NCI-H524 treated with DMSO at 0.1 percent for 48 hours (cell line): ENCODE data around the gene MRPS30.
"Not testable (repeated sequence)": the region's sequence is repeated elsewhere in the genome, so short reads cannot be mapped to it uniquely, and the experiment has no call there.

Experiments used
- DNase-seq: peaks from one replicate; lab custom pipeline; 2025; lab: John Stamatoyannopoulos, UW

The MRPS30 gene

DNA sequence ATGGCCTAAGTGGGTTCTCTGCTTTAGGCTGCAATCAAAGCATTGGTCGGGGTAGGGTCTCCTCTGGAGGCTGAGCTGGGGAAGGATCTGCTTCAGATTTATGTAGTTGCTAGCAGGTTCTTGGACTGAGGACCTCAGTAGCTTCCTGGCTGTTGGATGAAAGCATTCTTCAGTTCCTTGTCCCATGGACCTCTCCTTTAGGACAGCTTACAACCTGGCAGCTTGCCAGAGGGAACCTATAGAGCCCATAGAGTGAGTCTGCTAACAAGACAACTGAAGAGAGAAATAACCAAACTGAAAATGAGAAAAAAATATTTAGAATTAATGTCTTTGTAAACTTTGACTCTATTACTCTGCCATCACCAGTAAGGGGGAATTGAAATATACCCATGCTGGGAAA, 12.4 kb downstream of the MRPS30 start:
- no peak for DNase-seq

DNA sequence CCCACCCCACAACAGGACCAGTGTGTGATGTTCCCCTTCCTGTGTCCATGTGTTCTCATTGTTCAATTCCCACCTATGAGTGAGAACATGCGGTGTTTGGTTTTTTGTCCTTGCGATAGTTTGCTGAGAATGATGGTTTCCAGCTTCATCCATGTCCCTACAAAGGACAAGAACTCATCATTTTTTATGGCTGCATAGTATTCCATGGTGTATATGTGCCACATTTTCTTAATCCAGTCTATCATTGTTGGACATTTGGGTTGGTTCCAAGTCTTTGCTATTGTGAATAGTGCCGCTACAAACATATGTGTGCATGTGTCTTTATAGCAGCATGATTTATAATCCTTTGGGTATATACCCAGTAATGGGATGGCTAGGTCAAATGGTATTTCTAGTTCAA, 15.9 kb downstream of the MRPS30 start:
- DNase-seq = not testable (repeated sequence)

DNA sequence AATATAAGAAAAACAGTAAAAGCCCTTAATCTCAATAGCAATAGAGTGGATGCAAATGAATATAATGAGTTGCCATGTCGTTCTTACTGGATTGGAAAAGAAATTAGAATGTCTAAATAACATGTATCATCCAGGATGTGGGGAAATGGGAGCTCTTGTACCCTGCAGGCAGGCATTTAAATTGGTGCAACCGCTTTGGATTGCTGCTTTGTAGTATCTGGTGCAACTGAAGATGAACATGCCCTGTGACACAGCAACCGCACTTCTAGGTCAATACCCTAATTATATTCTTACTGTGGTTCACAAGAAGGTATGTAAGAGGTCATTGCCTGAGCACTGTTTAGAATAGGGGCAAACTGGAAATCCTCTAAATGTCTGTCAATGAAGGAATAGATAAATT, 18.9 kb downstream of the MRPS30 start:
- no peak for DNase-seq

DNA sequence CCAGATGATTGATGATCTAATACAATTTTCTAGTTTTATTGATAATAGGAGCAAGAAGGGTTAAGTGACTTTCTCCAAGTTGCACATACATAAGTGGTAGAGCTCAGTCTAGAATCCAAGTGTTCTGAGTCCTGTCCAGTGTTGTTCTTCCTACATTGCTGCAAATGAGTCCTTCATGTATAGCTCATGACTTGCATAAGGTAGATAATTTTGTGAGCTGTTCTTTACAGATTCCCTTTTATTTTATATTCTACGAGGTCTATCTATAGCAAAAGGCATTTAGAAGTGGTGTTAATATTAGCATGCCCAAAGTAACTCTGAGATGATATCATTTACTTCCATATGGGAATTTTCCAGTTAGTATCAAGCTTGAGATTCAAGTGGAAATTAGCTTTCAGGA, 20.0 kb downstream of the MRPS30 start:
- no peak for DNase-seq

DNA sequence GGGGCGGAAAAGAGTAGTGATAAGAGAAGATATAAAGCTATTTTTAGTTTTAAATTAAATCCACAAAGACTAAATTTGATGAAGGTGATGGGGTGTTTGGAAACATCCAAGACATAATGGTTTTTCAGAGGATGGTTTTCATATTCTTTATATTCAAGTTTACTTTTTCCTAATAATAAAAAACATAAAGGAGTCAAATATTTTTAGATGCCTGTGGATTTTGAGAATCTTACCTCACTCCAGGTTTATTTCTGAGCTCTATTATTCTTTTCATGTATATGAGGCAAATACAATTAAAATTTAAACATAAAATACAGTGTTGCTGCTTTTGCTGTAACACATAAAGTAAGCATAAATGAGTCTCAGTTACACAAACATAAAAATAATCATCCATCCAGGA, 22.2 kb downstream of the MRPS30 start:
- DNase-seq = no peak

DNA sequence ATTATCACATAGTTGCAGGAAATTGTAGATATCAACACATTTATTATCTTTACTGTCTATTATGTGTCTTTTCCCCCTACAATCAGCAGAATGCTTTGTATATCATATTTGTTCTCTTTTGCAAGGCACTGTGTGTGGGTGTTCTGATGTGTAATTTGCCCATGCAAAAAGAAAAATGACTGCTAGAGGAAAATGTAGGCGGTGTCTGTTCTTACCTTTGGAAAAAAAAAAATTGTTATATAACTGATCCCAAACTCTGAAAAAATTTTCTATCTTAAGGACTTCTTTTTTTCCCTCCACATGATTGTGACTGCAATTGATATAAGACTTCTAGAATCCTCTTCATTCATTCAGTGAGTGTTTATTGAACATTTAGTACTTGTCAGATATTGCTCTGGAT, 24.5 kb downstream of the MRPS30 start:
- no peak for DNase-seq

DNA sequence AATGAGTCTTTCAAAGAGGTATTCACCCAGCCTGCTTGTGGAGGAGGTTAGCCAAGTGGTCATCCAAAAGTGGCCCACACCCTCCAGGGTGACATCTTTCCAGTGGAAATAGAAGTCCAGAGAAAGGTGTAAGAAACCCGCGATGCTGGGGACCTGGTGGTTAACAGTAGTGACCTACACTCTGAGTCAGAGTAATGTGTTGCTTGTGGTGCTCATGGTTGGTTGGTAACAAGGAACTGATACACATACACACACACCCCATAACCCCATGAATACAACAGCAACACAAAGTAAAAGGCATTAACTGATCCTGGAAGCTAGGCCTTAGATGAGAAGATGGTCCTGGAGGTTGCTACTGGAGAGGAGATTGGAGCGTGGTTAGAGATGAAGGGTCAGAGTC, 26.9 kb downstream of the MRPS30 start:
- DNase-seq = no peak

DNA sequence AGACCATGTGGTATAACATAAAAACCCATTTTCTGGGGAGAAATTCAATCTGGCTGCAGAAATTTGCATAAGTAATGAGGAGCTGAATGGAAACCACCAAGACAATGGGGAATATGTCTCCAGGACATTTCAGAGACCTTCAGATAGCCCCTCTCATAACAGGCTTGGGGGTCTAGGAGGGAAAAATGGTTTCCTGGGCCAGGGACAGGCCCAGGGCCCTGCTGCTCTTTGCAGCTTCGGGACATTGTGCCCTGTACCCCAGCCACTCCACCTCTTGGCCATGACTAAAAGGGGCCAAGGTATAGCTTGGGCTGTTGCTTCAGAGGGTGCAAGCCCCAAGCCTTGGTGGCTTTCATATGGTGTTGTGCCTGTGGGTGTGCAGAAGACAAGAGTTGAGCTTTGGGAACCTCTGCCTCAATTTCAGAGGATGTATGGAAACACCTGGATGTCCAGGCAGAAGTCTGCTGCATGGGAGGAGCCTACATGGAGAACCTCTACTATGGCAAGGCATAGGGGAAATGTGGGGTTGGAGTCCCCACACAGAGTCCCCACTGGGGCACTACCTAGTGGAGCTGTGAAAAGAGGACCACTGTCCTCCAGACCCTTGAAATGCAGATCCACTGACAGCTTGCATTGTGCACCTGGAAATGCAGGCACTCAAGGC, 30.4 kb downstream of the MRPS30 start:
- no peak for DNase-seq

DNA sequence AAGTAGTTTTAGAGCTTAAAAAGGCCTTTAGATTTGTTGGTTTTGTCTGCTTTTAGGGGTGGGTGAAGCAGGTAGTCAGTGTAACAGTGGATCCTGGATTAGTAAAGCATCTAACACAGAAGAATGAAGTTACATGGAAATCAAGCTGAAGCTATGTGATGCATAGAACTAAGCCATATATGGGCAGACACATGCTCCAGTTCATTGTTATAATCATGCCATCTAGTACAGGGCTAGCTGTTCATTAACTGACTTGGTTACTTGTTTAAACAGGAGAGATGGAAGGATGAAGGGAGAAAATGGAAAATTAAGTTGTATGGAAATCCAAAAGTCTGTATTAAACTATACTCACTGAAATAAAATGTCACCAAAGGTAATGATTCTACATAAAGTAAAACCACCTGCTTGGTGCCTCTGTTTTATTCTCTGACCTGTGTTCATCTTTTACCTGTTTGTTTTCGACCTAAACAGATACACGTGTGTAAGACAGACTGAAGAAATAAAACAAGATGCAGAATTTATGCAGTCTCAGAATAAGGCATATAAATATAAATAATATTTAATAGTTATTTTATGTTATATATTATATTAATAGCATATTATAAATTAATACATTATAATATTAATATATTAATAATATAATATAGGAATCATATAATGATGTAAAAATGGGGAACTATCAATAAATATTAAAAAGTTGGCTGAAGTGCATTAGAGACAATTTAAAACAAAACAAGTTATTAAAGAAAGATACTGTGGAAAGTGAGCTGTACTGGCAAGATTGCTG, 33.9 kb downstream of the MRPS30 start:
- no peak for DNase-seq

DNA sequence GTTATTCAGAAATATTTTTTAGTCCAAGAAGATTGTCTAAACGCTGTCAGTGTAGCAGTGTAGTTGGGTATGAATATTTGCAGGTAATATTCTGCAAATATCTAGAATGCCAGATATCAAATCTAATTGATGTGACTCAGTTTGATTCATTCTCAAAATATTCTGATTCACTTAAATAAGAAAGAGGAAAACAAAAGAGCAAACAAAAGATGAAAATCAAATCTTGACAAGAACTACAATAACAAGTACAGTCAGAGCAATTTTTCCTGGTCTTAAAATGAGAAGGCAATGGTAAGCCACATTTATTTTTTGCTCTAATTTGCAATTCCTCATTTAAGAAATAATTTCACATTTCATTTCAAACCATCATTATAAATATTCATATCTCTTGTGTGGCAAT, 36.0 kb downstream of the MRPS30 start:
- DNase-seq = no peak

DNA sequence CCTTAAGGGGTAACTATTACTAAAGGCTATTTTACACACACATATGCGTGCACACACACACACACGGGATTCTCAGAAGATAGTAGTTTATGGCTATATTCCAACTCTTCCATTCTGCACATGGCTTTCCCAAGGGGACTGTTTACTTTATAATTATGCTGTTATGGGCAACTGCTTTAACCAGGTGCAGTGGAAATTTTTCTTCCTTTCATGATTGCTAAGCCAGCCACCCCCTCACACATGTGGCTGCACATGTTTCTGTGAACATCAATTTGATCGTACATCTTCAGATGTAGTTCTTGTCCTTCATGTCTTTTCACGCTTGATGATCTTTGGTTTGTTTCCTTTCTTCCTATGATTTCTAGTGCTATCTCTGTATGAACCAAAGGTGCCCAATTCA, 37.0 kb downstream of the MRPS30 start:
- DNase-seq = no peak

DNA sequence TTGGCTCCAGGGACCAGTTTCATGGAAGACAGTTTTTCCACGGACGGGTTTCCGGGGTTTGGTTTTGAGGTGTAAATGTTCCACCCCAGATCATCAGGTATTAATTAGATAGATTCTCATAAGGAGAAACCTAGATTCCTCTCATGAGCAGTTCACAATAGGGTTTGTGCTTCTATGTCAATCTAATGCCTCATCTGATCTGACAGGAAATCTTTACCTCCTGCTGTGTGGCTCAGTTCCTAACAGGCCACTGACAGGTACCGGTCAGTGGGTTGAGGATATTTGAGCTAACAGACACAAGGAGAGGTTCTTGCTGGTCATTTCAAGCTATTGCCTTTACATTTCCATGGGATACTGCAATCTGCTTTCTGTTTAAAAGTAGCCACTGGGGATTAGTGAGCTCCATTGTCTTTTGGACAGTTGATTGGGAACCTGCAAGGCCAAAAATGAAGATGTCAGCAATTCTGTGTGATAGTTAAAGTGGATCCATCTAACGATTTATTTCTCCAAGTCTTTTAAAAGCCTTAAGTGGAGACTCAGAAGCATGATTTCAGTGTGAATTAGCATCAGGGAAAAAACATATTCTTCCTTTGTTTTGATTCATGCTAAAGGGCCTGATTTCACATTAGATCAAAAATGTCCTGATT, 38.6 kb downstream of the MRPS30 start:
- no peak for DNase-seq

DNA sequence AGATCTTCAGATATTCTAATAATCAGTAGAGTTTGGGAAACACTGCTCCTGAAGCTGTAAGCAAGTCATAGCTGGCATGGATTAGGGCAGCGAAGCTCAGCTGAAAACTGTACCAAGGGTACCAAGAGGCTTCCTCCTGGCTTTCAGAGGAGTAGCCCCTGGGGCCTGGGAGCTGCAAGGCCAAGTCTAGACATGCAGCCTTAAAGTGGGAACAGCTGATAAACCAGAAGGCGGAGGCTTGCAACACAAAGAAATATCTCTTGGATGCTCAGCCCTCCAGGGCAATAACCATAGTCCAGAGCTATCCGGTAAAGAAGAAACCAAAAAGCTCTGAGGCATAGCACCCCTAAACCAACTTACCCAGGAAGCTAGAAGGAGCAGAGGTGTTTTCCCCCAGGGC, 51.5 kb downstream of the MRPS30 start:
- no peak for DNase-seq

DNA sequence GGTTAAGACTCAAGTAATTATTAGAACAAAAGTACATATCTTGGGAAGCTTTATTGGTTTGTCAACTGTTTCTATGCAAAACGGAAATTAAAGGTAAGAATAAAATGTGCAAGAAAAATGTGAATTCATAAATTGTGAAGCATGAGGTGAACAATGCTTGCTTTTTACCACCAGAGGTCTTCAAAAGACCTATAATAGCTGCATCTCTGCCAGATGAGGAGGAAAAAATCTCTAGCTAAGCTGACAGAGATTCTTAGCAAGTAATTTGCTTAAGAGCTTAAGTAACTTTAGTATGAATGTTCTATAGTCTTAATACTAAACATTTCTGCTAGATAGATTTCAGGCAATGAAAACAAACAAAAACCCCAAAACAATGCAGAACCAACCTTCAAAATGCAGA, 54.1 kb downstream of the MRPS30 start:
- DNase-seq = no peak
